Ovary (tissue), 9 donors: ENCODE data around the gene CYFIP1. TPM values are rescaled to one million over a fixed set of nuclear protein-coding genes. Genes with fewer than 3 reads are reported as not detected.

Experiments
- DNase-seq, 5 donors: peaks; one replicate each; pipeline ENCODE4 v3.0.0-alpha.2; 2019 to 2020
- H3K27ac ChIP-seq, 2 donors: fragments of 200-600 bp; one replicate each; pipeline versions ENCODE4 v1.5.1 to v1.8.0; 2019 to 2022
- H3K27me3 ChIP-seq: fragments of 200-600 bp; one replicate; pipeline ENCODE4 v1.8.0; 2022
- H3K36me3 ChIP-seq: fragments of 200-600 bp; sonication (generic); one replicate; pipeline ENCODE4 v1.5.1; 2019
- H3K4me1 ChIP-seq: one replicate; pipeline ENCODE4 v1.8.1; 2013; ENCODE audit warnings: mild to moderate bottlenecking, moderate library complexity; ENCODE audit not compliant: insufficient read depth
- H3K4me3 ChIP-seq: fragments of 200-600 bp; sonication (generic); one replicate; pipeline ENCODE4 v1.5.1; 2017
- H3K9me3 ChIP-seq, 2 donors: fragments of 200-600 bp in 1 of 2; sonication (generic) in 1 of 2; one replicate each; pipeline versions ENCODE4 v1.5.1 to v1.8.1; 2013 to 2019; ENCODE audit warnings: mild to moderate bottlenecking in 1 of 2, moderate library complexity in 1 of 2
- CTCF ChIP-seq, 3 donors: fragments of 450-650 bp in 2 of 3; fragments of 200-600 bp in 1 of 3; IDR thresholded peaks; one replicate each; pipeline versions ENCODE4 v1.5.1 to v1.8.0; 2016 to 2022; ENCODE audit warnings: antibody characterized with exemption in 3 of 3, mild to moderate bottlenecking in 1 of 3
- EP300 ChIP-seq: sonication (generic); formaldehyde crosslinking; IDR thresholded peaks from one replicate; pipeline ENCODE4 v1.6.1; 2017; ENCODE audit warnings: antibody characterized with exemption
- POLR2A ChIP-seq: fragments of 450-650 bp; IDR thresholded peaks from one replicate; pipeline ENCODE4 v1.6.1; 2017; ENCODE audit warnings: antibody characterized with exemption, mild to moderate bottlenecking, moderate library complexity
- WGBS, 3 donors: extraction: QIAGEN DNeasy Blood & Tissue Kit in 1 of 3; methylation state at CpG; one replicate each; pipeline versions ENCODE4 v1.1.5 to v1.1.7; 2013 to 2017; 5-methylcytosine and 5-hydroxymethylcytosine counted together
- intact Hi-C, 4 donors: fragments of 100-400 bp; cut with DNase I; formaldehyde crosslinking; loops; one replicate each; pipeline versions ENCODE4 v1.11.0 to v1.15.1; 2022 to 2023
- polyA plus RNA-seq, 2 donors: library from polyadenylated mRNA; stranded (reverse); fragments of 200-250 nt in 1 of 2; fragments of 350-450 nt in 1 of 2; fragmentation: Illumina TruSeq in 1 of 2; extraction: RNeasy Lipid Tissue Mini Kit (QIAGEN cat#74804) in 1 of 2; gene quantifications; one replicate each; pipeline ENCODE4 v1.2.3, GENCODE V29; 2013 to 2014
- total RNA-seq, 7 donors: library from RNA; depleted of rRNA in 2 of 7; stranded (reverse); fragments of >200 nt in 2 of 7; fragmentation: NEBNext Ultra II Directional in 3 of 7; extraction: Animal tissue kit (Norgen Biotek cat#: 25700) in 3 of 7; gene quantifications; one replicate each; pipeline versions ENCODE4 v1.1.0 to v1.2.4, GENCODE V29; 2016 to 2023
- donor health status: DM: no; HTN: no; CAD: no; lungs with moderate emphysema.
- donor health status: DM: no; HTN: no; CAD: no.
- donor health status: Bipolar disorder and iron deficiency.
- donor health status: DM: yes; HTN: yes; CAD: no.
- donor health status: DM: no; HTN: no; CAD: no.
- donor health status: DM: yes; HTN: yes; CAD: no.

The CYFIP1 gene
- total and polyA plus RNA-seq, 9 donors = 35.8 to 96.2 (median 77.1) TPM

GRCh38 chr15:22917556-22917955 is 62.6 kb downstream of the CYFIP1 start:
- no peak overlapping the region for H3K4me3 ChIP-seq
- no peaks in the 10 kb centered on the region for H3K36me3 ChIP-seq
- H3K4me1 ChIP-seq = no peaks in the 10 kb centered on the region
- no peaks in the 10 kb centered on the region for H3K27me3 ChIP-seq
- DNase-seq = no peak
- intact Hi-C loops = no loop called here
- 94 to 97% (median 96%) methylated on average over 18 of the region's 18 CpGs for WGBS, 3 donors
- no peak overlapping the region for H3K27ac ChIP-seq
- no peak for TF ChIP-seq CTCF (IDR thresholded peaks at IDR 0.05)
- TF ChIP-seq POLR2A = no peak
- no peaks in the 10 kb centered on the region for H3K9me3 ChIP-seq

GRCh38 chr15:22916606-22917350 is 63.4 kb downstream of the CYFIP1 start:
- Histone ChIP-seq H3K9me3 (no peaks in the 10 kb centered on the region), H3K4me1 (no peaks in the 10 kb centered on the region), H3K36me3 (no peaks in the 10 kb centered on the region), H3K27ac (no peak overlapping the region), H3K27me3 (no peaks in the 10 kb centered on the region), H3K4me3 (no peak overlapping the region)
- 90 to 91% (median 91%) methylated on average over 36 of the region's 36 CpGs for WGBS, 3 donors
- DNase-seq = no peak
- intact Hi-C loops = no loop called here
- TF ChIP-seq POLR2A (no peak), EP300 (no peak), CTCF (IDR thresholded peaks at IDR 0.05) (no peak)

GRCh38 chr15:22915866-22916515 is 64.2 kb downstream of the CYFIP1 start:
- 95 to 96% (median 96%) methylated on average over 25 of the region's 25 CpGs for WGBS, 3 donors
- Histone ChIP-seq H3K27me3 (no peaks in the 10 kb centered on the region), H3K4me1 (no peaks in the 10 kb centered on the region), H3K27ac (no peak overlapping the region), H3K4me3 (no peak overlapping the region), H3K36me3 (no peaks in the 10 kb centered on the region), H3K9me3 (no peaks in the 10 kb centered on the region)
- DNase-seq = no peak
- no peak for TF ChIP-seq EP300
- no peak for TF ChIP-seq POLR2A
- no peak for TF ChIP-seq CTCF (IDR thresholded peaks at IDR 0.05)
- intact Hi-C loops = no loop called here

- Histone ChIP-seq H3K27ac (no peak overlapping the region), H3K4me3 (no peak overlapping the region), H3K36me3 (no peaks in the 10 kb centered on the region), H3K4me1 (no peaks in the 10 kb centered on the region), H3K27me3 (no peaks in the 10 kb centered on the region), H3K9me3 (no peaks in the 10 kb centered on the region)
- TF ChIP-seq EP300 (no peak), POLR2A (no peak), CTCF (IDR thresholded peaks at IDR 0.05) (no peak)
- 90 to 95% (median 93%) methylated on average over 13 of the region's 13 CpGs for WGBS, 3 donors
- no peak for DNase-seq
- intact Hi-C loops = no loop called here
These were observed 66.4 kb downstream of the CYFIP1 start for GRCh38 chr15:22913646-22914380.
